Measurements from ENCODE around the gene NKX1-1.

Gene NKX1-1

GRCh38 chr4:1402516-1403091 lies 3.6 kb downstream of the NKX1-1 start:
- DNase-seq: no peak

GRCh38 chr4:1402021-1402515 lies 4.2 kb downstream of the NKX1-1 start:
- no peak overlapping the region for H3K9ac ChIP-seq (ENCODE audit: low read length)
- H3K27me3 ChIP-seq (replicated peaks; ENCODE audit: insufficient read depth, low read length): no peaks in the 10 kb centered on the region
- H3K4me2 ChIP-seq (ENCODE audit: low read depth, low read length): no peak overlapping the region
- no peak for TF ChIP-seq EZH2phosphoT487 (IDR thresholded peaks at IDR 0.05; ENCODE audit: low read length)
- TF ChIP-seq EZH2 (optimal IDR thresholded peaks at IDR 0.05; ENCODE audit: low read depth, low read length): no peak
- no peak for TF ChIP-seq CTCF (IDR thresholded peaks at IDR 0.05; ENCODE audit: low read length)
- no peaks in the 10 kb centered on the region for H3K4me1 ChIP-seq (ENCODE audit: low read length)
- H3K36me3 ChIP-seq (replicated peaks; ENCODE audit: insufficient read depth, low read length): no peaks in the 10 kb centered on the region
- no peak for DNase-seq
- no peaks in the 10 kb centered on the region for H3K9me2 ChIP-seq (replicated peaks; ENCODE audit: insufficient read depth, low read length)
- H3K4me3 ChIP-seq (ENCODE audit: low read length): no peak overlapping the region
- H4K20me1 ChIP-seq (ENCODE audit: insufficient read depth, low read length): no peaks in the 10 kb centered on the region
- H3F3A ChIP-seq (ENCODE audit: insufficient read depth, low read length): no peaks in the 10 kb centered on the region
- H3K79me2 ChIP-seq (ENCODE audit: low read length): no peaks in the 10 kb centered on the region
- H3K9me3 ChIP-seq (replicated peaks; ENCODE audit: insufficient read depth, low read length): no peaks in the 10 kb centered on the region
- H2AFZ ChIP-seq (ENCODE audit: low read length): no peak overlapping the region
- no peak overlapping the region for H3K27ac ChIP-seq (ENCODE audit: low read length)

More at GRCh38 chr4:1402516-1403091, 3.6 kb downstream of the NKX1-1 start:
- Histone ChIP-seq H4K20me1 (ENCODE audit: insufficient read depth, low read length) (no peaks in the 10 kb centered on the region), H3K27me3 (replicated peaks; ENCODE audit: insufficient read depth, low read length) (no peaks in the 10 kb centered on the region), H3K9me2 (replicated peaks; ENCODE audit: insufficient read depth, low read length) (no peaks in the 10 kb centered on the region), H3K36me3 (replicated peaks; ENCODE audit: insufficient read depth, low read length) (no peaks in the 10 kb centered on the region), H3K9me3 (replicated peaks; ENCODE audit: insufficient read depth, low read length) (no peaks in the 10 kb centered on the region), H3K27ac (ENCODE audit: low read length) (no peak overlapping the region), H3K4me1 (ENCODE audit: low read length) (no peaks in the 10 kb centered on the region), H3K79me2 (ENCODE audit: low read length) (no peaks in the 10 kb centered on the region), H3K9ac (ENCODE audit: low read length) (no peak overlapping the region), H2AFZ (ENCODE audit: low read length) (no peak overlapping the region), H3F3A (ENCODE audit: insufficient read depth, low read length) (no peaks in the 10 kb centered on the region), H3K4me2 (ENCODE audit: low read depth, low read length) (no peak overlapping the region), H3K4me3 (ENCODE audit: low read length) (no peak overlapping the region)
- TF ChIP-seq CTCF (IDR thresholded peaks at IDR 0.05; ENCODE audit: low read length) (no peak), EZH2phosphoT487 (IDR thresholded peaks at IDR 0.05; ENCODE audit: low read length) (no peak), EZH2 (optimal IDR thresholded peaks at IDR 0.05; ENCODE audit: low read depth, low read length) (no peak)

GRCh38 chr4:1401409-1402020 lies 4.7 kb downstream of the NKX1-1 start:
- H3K9me3 ChIP-seq (replicated peaks; ENCODE audit: insufficient read depth, low read length): no peaks in the 10 kb centered on the region
- H3K36me3 ChIP-seq (replicated peaks; ENCODE audit: insufficient read depth, low read length): no peaks in the 10 kb centered on the region
- H4K20me1 ChIP-seq (ENCODE audit: insufficient read depth, low read length): no peaks in the 10 kb centered on the region
- no peaks in the 10 kb centered on the region for H3F3A ChIP-seq (ENCODE audit: insufficient read depth, low read length)
- H3K4me2 ChIP-seq (ENCODE audit: low read depth, low read length): no peak overlapping the region
- TF ChIP-seq EZH2phosphoT487 (IDR thresholded peaks at IDR 0.05; ENCODE audit: low read length) (no peak), EZH2 (optimal IDR thresholded peaks at IDR 0.05; ENCODE audit: low read depth, low read length) (no peak), CTCF (IDR thresholded peaks at IDR 0.05; ENCODE audit: low read length) (no peak)
- H3K27ac ChIP-seq (ENCODE audit: low read length): no peak overlapping the region
- no peak overlapping the region for H3K4me3 ChIP-seq (ENCODE audit: low read length)
- H3K9me2 ChIP-seq (replicated peaks; ENCODE audit: insufficient read depth, low read length): no peaks in the 10 kb centered on the region
- no peaks in the 10 kb centered on the region for H3K4me1 ChIP-seq (ENCODE audit: low read length)
- no peak for DNase-seq
- no peaks in the 10 kb centered on the region for H3K27me3 ChIP-seq (replicated peaks; ENCODE audit: insufficient read depth, low read length)
- H3K79me2 ChIP-seq (ENCODE audit: low read length): no peaks in the 10 kb centered on the region
- no peak overlapping the region for H3K9ac ChIP-seq (ENCODE audit: low read length)
- no peak overlapping the region for H2AFZ ChIP-seq (ENCODE audit: low read length)

Measured in MM.1S (cell line).